IMR-90 (cell line): Measurements from ENCODE around the gene PAX3. TPM values are rescaled to one million over a fixed set of nuclear protein-coding genes. Genes with fewer than 3 reads are reported as not detected.

ENCODE experiments used
- ATAC-seq: fragments of 200-7000 bp; cut with Tn5 transposase; 2 replicates; pipeline ENCODE4 v1.9.1; 2020; ENCODE audit warnings: low read depth, mild to moderate bottlenecking, moderate library complexity
- BruUV-seq: library from RNA; stranded (reverse); fragments of 400-500 nt; replicated peaks from 2 replicates; lab custom pipeline; 2021; lab: Mats Ljungman, UMichigan
- CTCF ChIA-PET: fragments of 300-600 bp; formaldehyde crosslinking; extraction: SDS; loops from one replicate; lab custom pipeline; 2021; ENCODE audit warnings: antibody characterized with exemption; lab: Yijun Ruan, JAX
- POLR2A ChIA-PET: fragments of 300-600 bp; sonication (Branson Sonifier 250); formaldehyde crosslinking; loops from one replicate; lab custom pipeline; 2022; ENCODE audit warnings: antibody characterized with exemption; ENCODE audit not compliant: unreplicated experiment; lab: Charles Lee
- DNase-seq: peaks from one replicate; pipeline ENCODE4 v3.0.0; 2013
- H2AFZ ChIP-seq: replicated peaks from 2 replicates; pipeline ENCODE3; 2013; ENCODE audit warnings: low read length, mild to moderate bottlenecking; ENCODE audit not compliant: poor library complexity
- H2AK5ac ChIP-seq: 2 replicates; pipeline ENCODE4 v1.6.1; 2013; ENCODE audit warnings: low read depth, low read length, inconsistent platforms
- H2AK9ac ChIP-seq: replicated peaks from 2 replicates; pipeline ENCODE3; 2013; ENCODE audit warnings: mild to moderate bottlenecking, low read depth, low read length, moderate library complexity; ENCODE audit not compliant: poor library complexity
- H2BK120ac ChIP-seq: 2 replicates; pipeline ENCODE4 v1.6.1; 2013; ENCODE audit warnings: low read depth, low read length, inconsistent platforms
- H2BK15ac ChIP-seq: 3 replicates; pipeline ENCODE4 v1.6.1; 2013; ENCODE audit warnings: low read depth, low read length, inconsistent platforms
- H2BK20ac ChIP-seq: 2 replicates; pipeline ENCODE4 v1.6.1; 2013; ENCODE audit warnings: low read depth, mild to moderate bottlenecking, inconsistent platforms, low read length, moderate library complexity
- H2BK5ac ChIP-seq: 2 replicates; pipeline ENCODE4 v1.6.1; 2013; ENCODE audit warnings: mild to moderate bottlenecking, low read depth, low read length, inconsistent platforms; ENCODE audit not compliant: poor library complexity, severe bottlenecking
- H3K14ac ChIP-seq: replicated peaks from 2 replicates; pipeline ENCODE4 v1.6.1; 2013; ENCODE audit warnings: low read depth, low read length, inconsistent platforms
- H3K18ac ChIP-seq: 2 replicates; pipeline ENCODE4 v1.6.1; 2013; ENCODE audit warnings: low read depth, low read length, control low read depth
- H3K23ac ChIP-seq: 2 replicates; pipeline ENCODE4 v1.6.1; 2013; ENCODE audit warnings: low read depth, low read length, inconsistent platforms
- H3K27ac ChIP-seq: 2 replicates; pipeline ENCODE4 v1.5.1; 2013; ENCODE audit warnings: mild to moderate bottlenecking, control low read depth, low read length; ENCODE audit not compliant: insufficient read depth
- H3K27me3 ChIP-seq: 2 replicates; pipeline ENCODE4 v1.6.1; 2013; ENCODE audit warnings: low read length; ENCODE audit not compliant: control insufficient read depth, insufficient read depth
- H3K36me3 ChIP-seq: 2 replicates; pipeline ENCODE4 v1.6.1; 2013; ENCODE audit warnings: low read length, mixed read lengths; ENCODE audit not compliant: control insufficient read depth, insufficient read depth
- H3K4ac ChIP-seq: 2 replicates; pipeline ENCODE4 v1.6.1; 2013; ENCODE audit warnings: low read depth, low read length, inconsistent platforms
- H3K4me1 ChIP-seq: 2 replicates; pipeline ENCODE4 v1.6.1; 2013; ENCODE audit warnings: low read length, mixed read lengths; ENCODE audit not compliant: control insufficient read depth, insufficient read depth
- H3K4me2 ChIP-seq: 2 replicates; pipeline ENCODE4 v1.6.1; 2013; ENCODE audit warnings: low read depth, mild to moderate bottlenecking, control low read depth, low read length, moderate library complexity
- H3K4me3 ChIP-seq: 2 replicates; pipeline ENCODE4 v1.5.1; 2013; ENCODE audit warnings: low read depth, mild to moderate bottlenecking, control low read depth, low read length, moderate library complexity; ENCODE audit not compliant: insufficient read depth
- H3K56ac ChIP-seq: 2 replicates; pipeline ENCODE4 v1.6.1; 2013; ENCODE audit warnings: low read length, inconsistent platforms; ENCODE audit not compliant: insufficient read depth; ENCODE audit errors: extremely low read depth
- H3K79me1 ChIP-seq, 2 experiments: 2 replicates each; pipeline ENCODE4 v1.6.1; 2013; ENCODE audit warnings: low read length in 2 of 2, inconsistent platforms in 1 of 2, low read depth in 1 of 2
- H3K9ac ChIP-seq: 2 replicates; pipeline ENCODE4 v1.6.1; 2013; ENCODE audit warnings: low read depth, low read length, control low read depth
- H3K9me1 ChIP-seq: 2 replicates; pipeline ENCODE4 v1.6.1; 2013; ENCODE audit warnings: low read length, inconsistent platforms; ENCODE audit not compliant: insufficient read depth
- H3K9me3 ChIP-seq: 2 replicates; pipeline ENCODE4 v1.6.1; 2013; ENCODE audit warnings: low read length; ENCODE audit not compliant: control insufficient read depth, insufficient read depth
- H4K20me1 ChIP-seq: 2 replicates; pipeline ENCODE4 v1.6.1; 2013; ENCODE audit warnings: low read length, inconsistent platforms; ENCODE audit not compliant: insufficient read depth
- H4K5ac ChIP-seq: 2 replicates; pipeline ENCODE4 v1.6.1; 2013; ENCODE audit warnings: mild to moderate bottlenecking, low read depth, low read length, control low read depth
- H4K8ac ChIP-seq, 2 experiments: 2 replicates each; pipeline ENCODE4 v1.6.1; 2013; ENCODE audit warnings: low read depth in 2 of 2, low read length in 2 of 2, control low read depth in 1 of 2, inconsistent platforms in 1 of 2
- H4K91ac ChIP-seq: 2 replicates; pipeline ENCODE4 v1.6.1; 2013; ENCODE audit warnings: low read depth, low read length, inconsistent platforms; ENCODE audit not compliant: insufficient read depth
- CEBPB ChIP-seq: IDR thresholded peaks from 2 replicates; pipeline ENCODE4 v1.6.1; 2012; ENCODE audit warnings: low read depth, low read length, improper control_type of control experiment
- MXI1 ChIP-seq: IDR thresholded peaks from 2 replicates; pipeline ENCODE4 v1.6.1; 2012; ENCODE audit warnings: low read depth, mild to moderate bottlenecking, low read length, moderate library complexity, borderline replicate concordance
- POLR2A ChIP-seq: IDR thresholded peaks from 2 replicates; pipeline ENCODE4 v1.6.1; 2012; ENCODE audit warnings: mild to moderate bottlenecking, low read depth, low read length
- RAD21 ChIP-seq: IDR thresholded peaks from 2 replicates; pipeline ENCODE4 v1.6.1; 2012; ENCODE audit warnings: low read length, improper control_type of control experiment
- RCOR1 ChIP-seq: IDR thresholded peaks from 2 replicates; pipeline ENCODE4 v1.6.1; 2012; ENCODE audit warnings: mild to moderate bottlenecking, low read length, improper control_type of control experiment; ENCODE audit not compliant: insufficient replicate concordance
- dilution Hi-C: fragments of 300-500 bp; cut with HindIII; formaldehyde crosslinking; loops from one replicate; pipeline ENCODE4 v1.14.3; 2018; ENCODE audit warnings: low sequenced_read_pairs; ENCODE audit not compliant: unreplicated experiment
- in situ Hi-C: fragments of 300-500 bp; cut with MboI; formaldehyde crosslinking; loops from 3 replicates; pipeline ENCODE4 v1.14.3; 2019; ENCODE audit warnings: low sequenced_read_pairs, inconsistent platforms, mixed read lengths
- intact Hi-C: fragments of 100-400 bp; cut with micrococcal nuclease; formaldehyde crosslinking; loops from 2 replicates; pipeline ENCODE4 v1.10.0; 2022
- polyA plus RNA-seq, 3 experiments: library from polyadenylated mRNA; depleted of rRNA; stranded (reverse); fragments of >200 nt; gene quantifications; 2 replicates each; pipeline ENCODE4 v1.2.3, GENCODE V29; 2012; ENCODE audit warnings: low replicate concordance in 1 of 3
- total RNA-seq: library from RNA; depleted of rRNA; stranded (reverse); fragments of >200 nt; gene quantifications from 2 replicates; pipeline ENCODE4 v1.2.3, GENCODE V29; 2012
- TF ChIP-seq, protein P1 (sequence below): conservative IDR thresholded peaks from 2 replicates; pipeline ENCODE4 v1.5.1; 2012; ENCODE audit warnings: mild to moderate bottlenecking, low read depth, low read length, improper control_type of control experiment

PAX3 gene
- total and polyA plus RNA-seq, 2 of the 4 experiments (the other 2 are of a cell fraction), result not detected

DNA sequence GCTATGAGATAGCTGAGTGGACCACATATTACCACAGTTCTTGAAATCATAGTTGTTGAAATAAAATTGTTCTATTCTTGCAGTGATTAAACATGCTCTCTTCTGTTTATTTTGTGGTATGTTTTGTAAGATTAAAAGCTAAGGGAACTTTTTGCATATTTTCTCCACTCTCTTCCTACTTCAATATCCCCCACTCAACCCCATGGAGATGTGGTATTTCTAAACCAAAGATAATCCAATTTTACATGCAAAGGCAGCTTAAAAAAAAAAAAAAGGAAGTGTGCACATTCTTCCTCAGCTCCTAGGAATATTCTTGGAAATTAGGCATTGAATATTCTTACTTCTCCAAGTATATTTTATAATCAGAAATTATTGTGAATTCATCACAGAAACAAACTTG, 15.0 kb upstream of the PAX3 start:
- Histone ChIP-seq H2BK15ac (no peak overlapping the region), H3K79me1 (no peaks in the 10 kb centered on the region), H3K9me1 (no peaks in the 10 kb centered on the region), H2AFZ (no peak overlapping the region), H3K9me3 (peaks cover 6% of the 10 kb centered on the region; the same call in 1 of the 2 replicates), H3K4me1 (no peaks in the 10 kb centered on the region; the same call in 1 of the 2 replicates), H2BK120ac (no peak overlapping the region), H2AK9ac (no peak overlapping the region), H4K91ac (no peak overlapping the region), H2AK5ac (no peak overlapping the region), H3K18ac (no peak overlapping the region), H3K23ac (no peak overlapping the region), H2BK20ac (no peak overlapping the region), H4K5ac (no peak overlapping the region), H3K9ac (no peak overlapping the region), H3K56ac (no peak overlapping the region), H4K8ac (no peak overlapping the region), H3K27me3 (peaks cover 61% of the 10 kb centered on the region), H3K4ac (no peak overlapping the region), H4K20me1 (no peaks in the 10 kb centered on the region), H2BK5ac (no peak overlapping the region), H3K14ac (no peak overlapping the region), H3K36me3 (no peaks in the 10 kb centered on the region), H3K27ac (no peak overlapping the region), H3K4me2 (no peak overlapping the region), H3K4me3 (no peak overlapping the region)
- TF ChIP-seq, protein P1, sequence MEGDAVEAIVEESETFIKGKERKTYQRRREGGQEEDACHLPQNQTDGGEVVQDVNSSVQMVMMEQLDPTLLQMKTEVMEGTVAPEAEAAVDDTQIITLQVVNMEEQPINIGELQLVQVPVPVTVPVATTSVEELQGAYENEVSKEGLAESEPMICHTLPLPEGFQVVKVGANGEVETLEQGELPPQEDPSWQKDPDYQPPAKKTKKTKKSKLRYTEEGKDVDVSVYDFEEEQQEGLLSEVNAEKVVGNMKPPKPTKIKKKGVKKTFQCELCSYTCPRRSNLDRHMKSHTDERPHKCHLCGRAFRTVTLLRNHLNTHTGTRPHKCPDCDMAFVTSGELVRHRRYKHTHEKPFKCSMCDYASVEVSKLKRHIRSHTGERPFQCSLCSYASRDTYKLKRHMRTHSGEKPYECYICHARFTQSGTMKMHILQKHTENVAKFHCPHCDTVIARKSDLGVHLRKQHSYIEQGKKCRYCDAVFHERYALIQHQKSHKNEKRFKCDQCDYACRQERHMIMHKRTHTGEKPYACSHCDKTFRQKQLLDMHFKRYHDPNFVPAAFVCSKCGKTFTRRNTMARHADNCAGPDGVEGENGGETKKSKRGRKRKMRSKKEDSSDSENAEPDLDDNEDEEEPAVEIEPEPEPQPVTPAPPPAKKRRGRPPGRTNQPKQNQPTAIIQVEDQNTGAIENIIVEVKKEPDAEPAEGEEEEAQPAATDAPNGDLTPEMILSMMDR, result no peak
- TF ChIP-seq MXI1 (no peak), CEBPB (no peak), RAD21 (no peak), RCOR1 (no peak), POLR2A (no peak)
- intact Hi-C loops, result no loop called here
- in situ Hi-C loops, result no loop called here
- no peak for ATAC-seq
- no TSS peak for BruUV-seq
- CTCF ChIA-PET, result no interaction called here
- DNase-seq, result no peak
- POLR2A ChIA-PET, result no interaction called here
- dilution Hi-C loops, result no loop called here
